MCF 10A (cell line): ENCODE data around the gene CALN1. TPM values are rescaled to one million over a fixed set of nuclear protein-coding genes. Genes with fewer than 3 reads are reported as not detected.

ENCODE experiments used
- BruUV-seq: library from RNA; stranded (reverse); fragments of 400-500 nt; replicated peaks from 2 replicates; lab custom pipeline; 2021; lab: Mats Ljungman, UMichigan
- CTCF ChIA-PET: fragments of 300-600 bp; sonication (Branson Sonifier 250); formaldehyde crosslinking; extraction: SDS; loops from one replicate; lab custom pipeline; 2021; ENCODE audit warnings: antibody characterized with exemption, inconsistent platforms; lab: Yijun Ruan, JAX
- POLR2A ChIA-PET: fragments of 300-600, 350-650 bp; sonication (Branson Sonifier 250); formaldehyde crosslinking; extraction: SDS; loops from one replicate; lab custom pipeline; 2020; ENCODE audit warnings: antibody characterized with exemption, inconsistent platforms; lab: Yijun Ruan, JAX
- DNase-seq: peaks from one replicate; pipeline ENCODE4 v3.0.0-alpha.2; 2018; ENCODE audit not compliant: unreplicated experiment
- H3K27ac Mint-ChIP-seq: one replicate; pipeline ENCODE4 v1.8.0; 2022; ENCODE audit warnings: mild to moderate bottlenecking, low read depth, mixed read lengths; ENCODE audit not compliant: unreplicated experiment
- H3K27me3 Mint-ChIP-seq: one replicate; pipeline ENCODE4 v1.8.0; 2022; ENCODE audit warnings: mixed read lengths; ENCODE audit not compliant: insufficient read depth, unreplicated experiment
- H3K36me3 Mint-ChIP-seq: one replicate; pipeline ENCODE4 v1.8.0; 2022; ENCODE audit warnings: mild to moderate bottlenecking, moderate library complexity, mixed read lengths; ENCODE audit not compliant: insufficient read depth, unreplicated experiment
- H3K4me1 Mint-ChIP-seq: one replicate; pipeline ENCODE4 v1.8.0; 2022; ENCODE audit warnings: mixed read lengths; ENCODE audit not compliant: insufficient read depth, unreplicated experiment
- H3K4me3 Mint-ChIP-seq: one replicate; pipeline ENCODE4 v1.8.0; 2022; ENCODE audit warnings: mild to moderate bottlenecking, moderate library complexity, mixed read lengths; ENCODE audit not compliant: unreplicated experiment
- H3K9me3 Mint-ChIP-seq: one replicate; pipeline ENCODE4 v1.8.0; 2022; ENCODE audit warnings: mixed read lengths; ENCODE audit not compliant: unreplicated experiment
- intact Hi-C: fragments of 100-400 bp; cut with micrococcal nuclease; formaldehyde crosslinking; loops from 2 replicates; pipeline ENCODE4 v1.14.1; 2022
- total RNA-seq: library from RNA; stranded (reverse); gene quantifications from 2 replicates; pipeline ENCODE4 v1.2.3, GENCODE V29; 2022
- TF ChIP-seq, protein P1 (sequence below): fragments of 200-600 bp; IDR thresholded peaks from one replicate; pipeline ENCODE4 v1.8.0; 2022; ENCODE audit warnings: antibody characterized with exemption, mild to moderate bottlenecking; ENCODE audit not compliant: unreplicated experiment

Gene CALN1
- total RNA-seq, 1 experiment from 2014 or later, result not detected

GRCh38 chr7:72064916-72065315, 347.2 kb downstream of the CALN1 start:
- POLR2A ChIA-PET, result no interaction called here
- BruUV-seq, result no TSS peak
- no peak for DNase-seq
- Mint-ChIP-seq H3K4me3 (no peak overlapping the region), H3K4me1 (no peaks in the 10 kb centered on the region), H3K9me3 (no peaks in the 10 kb centered on the region), H3K27ac (no peak overlapping the region), H3K27me3 (no peaks in the 10 kb centered on the region), H3K36me3 (no peaks in the 10 kb centered on the region)
- CTCF ChIA-PET, result interaction anchor here (0.6 kb wide), 1 partner anchor 149 kb away, joined by 3 read pairs; no protein-coding TSS in a partner anchor
- TF ChIP-seq, protein P1, sequence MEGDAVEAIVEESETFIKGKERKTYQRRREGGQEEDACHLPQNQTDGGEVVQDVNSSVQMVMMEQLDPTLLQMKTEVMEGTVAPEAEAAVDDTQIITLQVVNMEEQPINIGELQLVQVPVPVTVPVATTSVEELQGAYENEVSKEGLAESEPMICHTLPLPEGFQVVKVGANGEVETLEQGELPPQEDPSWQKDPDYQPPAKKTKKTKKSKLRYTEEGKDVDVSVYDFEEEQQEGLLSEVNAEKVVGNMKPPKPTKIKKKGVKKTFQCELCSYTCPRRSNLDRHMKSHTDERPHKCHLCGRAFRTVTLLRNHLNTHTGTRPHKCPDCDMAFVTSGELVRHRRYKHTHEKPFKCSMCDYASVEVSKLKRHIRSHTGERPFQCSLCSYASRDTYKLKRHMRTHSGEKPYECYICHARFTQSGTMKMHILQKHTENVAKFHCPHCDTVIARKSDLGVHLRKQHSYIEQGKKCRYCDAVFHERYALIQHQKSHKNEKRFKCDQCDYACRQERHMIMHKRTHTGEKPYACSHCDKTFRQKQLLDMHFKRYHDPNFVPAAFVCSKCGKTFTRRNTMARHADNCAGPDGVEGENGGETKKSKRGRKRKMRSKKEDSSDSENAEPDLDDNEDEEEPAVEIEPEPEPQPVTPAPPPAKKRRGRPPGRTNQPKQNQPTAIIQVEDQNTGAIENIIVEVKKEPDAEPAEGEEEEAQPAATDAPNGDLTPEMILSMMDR, result no peak
- intact Hi-C loops, result no loop called here

GRCh38 chr7:72063330-72063729, 348.8 kb downstream of the CALN1 start:
- TF ChIP-seq, protein P1, result no peak
- Mint-ChIP-seq H3K27me3 (no peaks in the 10 kb centered on the region), H3K9me3 (no peaks in the 10 kb centered on the region), H3K36me3 (no peaks in the 10 kb centered on the region), H3K4me3 (no peak overlapping the region), H3K4me1 (no peaks in the 10 kb centered on the region), H3K27ac (no peak overlapping the region)
- ChIA-PET POLR2A (no interaction called here), CTCF (no interaction called here)
- BruUV-seq, result no TSS peak
- intact Hi-C loops, result no loop called here
- no peak for DNase-seq

DNA sequence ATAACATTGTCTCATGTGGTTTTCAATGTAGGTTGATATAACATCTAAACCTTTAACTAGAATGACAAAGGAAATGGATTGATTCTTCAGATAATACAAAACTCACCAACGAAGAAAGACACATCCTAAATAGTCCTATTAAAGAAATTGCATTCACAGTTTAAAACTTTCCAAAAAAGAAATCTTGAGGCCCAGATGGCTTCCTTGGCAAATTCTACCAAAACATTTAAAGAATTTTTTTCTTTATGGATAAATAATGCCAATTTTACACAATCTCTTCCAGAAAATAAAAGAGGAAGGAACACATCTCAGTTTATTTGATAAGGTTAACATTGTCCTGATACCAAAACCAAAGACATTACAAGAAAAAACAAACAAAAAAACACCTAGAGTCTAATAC, 349.5 kb downstream of the CALN1 start:
- H3K27me3 Mint-ChIP-seq, result no peaks in the 10 kb centered on the region

GRCh38 chr7:72059925-72060324, 352.2 kb downstream of the CALN1 start:
- no peak for DNase-seq
- CTCF ChIA-PET, result interaction anchor here (1.3 kb wide), 1 partner anchor 435 kb away, joined by 4 read pairs; no protein-coding TSS in a partner anchor

More for the DNA sequence above, 349.5 kb downstream of the CALN1 start:
- BruUV-seq, result no TSS peak
- H3K4me1 Mint-ChIP-seq, result no peaks in the 10 kb centered on the region
- intact Hi-C loops, result no loop called here
- H3K9me3 Mint-ChIP-seq, result no peaks in the 10 kb centered on the region
- no peaks in the 10 kb centered on the region for H3K36me3 Mint-ChIP-seq
- ChIA-PET POLR2A (no interaction called here), CTCF (no interaction called here)
- TF ChIP-seq, protein P1, result no peak
- H3K4me3 Mint-ChIP-seq, result no peak overlapping the region
- DNase-seq, result no peak
- H3K27ac Mint-ChIP-seq, result no peak overlapping the region

More at GRCh38 chr7:72059925-72060324, 352.2 kb downstream of the CALN1 start:
- POLR2A ChIA-PET, result no interaction called here
- Mint-ChIP-seq H3K9me3 (no peaks in the 10 kb centered on the region), H3K4me1 (no peaks in the 10 kb centered on the region), H3K27me3 (no peaks in the 10 kb centered on the region), H3K4me3 (no peak overlapping the region), H3K36me3 (no peaks in the 10 kb centered on the region), H3K27ac (no peak overlapping the region)
- TF ChIP-seq, protein P1, result no peak
- intact Hi-C loops, result no loop called here
- no TSS peak for BruUV-seq
